ENCODE results near the gene ZNF557.
A peak's percentile ranks its signal among the peaks of the same experiment; 100 is the strongest.
"Not testable (repeated sequence)": the region's sequence is repeated elsewhere in the genome, so short reads cannot be mapped to it uniquely, and the experiment has no call there.

The ZNF557 gene

GRCh38 chr19:7069042-7069903 is at the start of gene ZNF557:
TSS of gene ZNF557 (plus strand) at chr19:7069703. CDS start at chr19:7075075, 5,372 bp downstream.
- peak; percentile 98 for DNase-seq (ENCODE audit: low spot score)

- not testable (repeated sequence) for DNase-seq (ENCODE audit: low spot score)
These were observed 48.2 kb upstream of the ZNF557 start, which contains the start of gene MBD3L2B for GRCh38 chr19:7021331-7021730. TSS of gene MBD3L2B (minus strand) at chr19:7021431. CDS start at chr19:7021397, 34 bp downstream.

GRCh38 chr19:7028790-7029189 is 40.7 kb upstream of the ZNF557 start:
- DNase-seq (ENCODE audit: low spot score) = not testable (repeated sequence)

GRCh38 chr19:7030278-7030677 is 39.2 kb upstream of the ZNF557 start, which contains the start of gene MBD3L5:
TSS of gene MBD3L5 (plus strand) at chr19:7030578. CDS start at chr19:7030612, 34 bp downstream.
- not testable (repeated sequence) for DNase-seq (ENCODE audit: low spot score)

- DNase-seq (ENCODE audit: low spot score) = not testable (repeated sequence)
These were observed 29.4 kb upstream of the ZNF557 start, which contains the start of gene MBD3L4 for GRCh38 chr19:7040079-7040478. TSS of gene MBD3L4 (minus strand) at chr19:7040179. CDS start at chr19:7040144, 35 bp downstream.

- DNase-seq (ENCODE audit: low spot score) = not testable (repeated sequence)
These were observed 27.9 kb upstream of the ZNF557 start for GRCh38 chr19:7041563-7041962.

GRCh38 chr19:7049021-7049420 is 20.5 kb upstream of the ZNF557 start, which contains the start of gene MBD3L2:
TSS of gene MBD3L2 (plus strand) at chr19:7049321. CDS start at chr19:7049374, 53 bp downstream.
- not testable (repeated sequence) for DNase-seq (ENCODE audit: low spot score)

- not testable (repeated sequence) for DNase-seq (ENCODE audit: low spot score)
These were observed 18.1 kb upstream of the ZNF557 start for GRCh38 chr19:7051421-7051820.

GRCh38 chr19:7052896-7053295 is 16.6 kb upstream of the ZNF557 start:
- not testable (repeated sequence) for DNase-seq (ENCODE audit: low spot score)

- DNase-seq (ENCODE audit: low spot score) = not testable (repeated sequence)
These were observed 14.7 kb upstream of the ZNF557 start for GRCh38 chr19:7054635-7055368.

- DNase-seq (ENCODE audit: low spot score) = not testable (repeated sequence)
These were observed 13.8 kb upstream of the ZNF557 start for GRCh38 chr19:7055679-7056078.

- not testable (repeated sequence) for DNase-seq (ENCODE audit: low spot score)
These were observed 13.1 kb upstream of the ZNF557 start for GRCh38 chr19:7056371-7056770.

- DNase-seq (ENCODE audit: low spot score) = not testable (repeated sequence)
These were observed 10.9 kb upstream of the ZNF557 start, which contains the start of gene MBD3L3 for GRCh38 chr19:7058576-7058975. TSS of gene MBD3L3 (minus strand) at chr19:7058676. CDS start at chr19:7058605, 71 bp downstream.

GRCh38 chr19:7059977-7060376 is 9.5 kb upstream of the ZNF557 start:
- not testable (repeated sequence) for DNase-seq (ENCODE audit: low spot score)

- DNase-seq (ENCODE audit: low spot score) = no peak
These were observed 6.2 kb upstream of the ZNF557 start for GRCh38 chr19:7063339-7063738.

GRCh38 chr19:7063764-7064418 is 5.6 kb upstream of the ZNF557 start:
- DNase-seq (ENCODE audit: low spot score) = no peak

GRCh38 chr19:7067122-7067521 is 2.4 kb upstream of the ZNF557 start:
- not testable (repeated sequence) for DNase-seq (ENCODE audit: low spot score)

GRCh38 chr19:7067716-7068115 is 1.8 kb upstream of the ZNF557 start:
- DNase-seq (ENCODE audit: low spot score) = no peak

- DNase-seq (ENCODE audit: low spot score) = no peak
These were observed 904 bp upstream of the ZNF557 start for GRCh38 chr19:7068599-7068998.

- peak; percentile 9 for DNase-seq (ENCODE audit: low spot score)
These were observed 362 bp downstream of the ZNF557 start for GRCh38 chr19:7069904-7070226.

- no peak for DNase-seq (ENCODE audit: low spot score)
These were observed 3.0 kb downstream of the ZNF557 start for GRCh38 chr19:7072541-7072940.
